ENCODE measurements around the gene SPEM1.

SPEM1 gene

GRCh38 chr17:7425316-7425715 is 5.2 kb downstream of the SPEM1 start, which contains the start of gene SPEM2:
Gene SPEM2 (plus strand): TSS chr17:7425616. CDS start chr17:7425689, 73 bp downstream.
- no peak for TF ChIP-seq CTCF (IDR thresholded peaks at IDR 0.05; ENCODE audit: poor library complexity, severe bottlenecking)
- H3K27ac ChIP-seq (ENCODE audit: poor library complexity, severe bottlenecking): no peak within 1 kb of the TSS
- H3K4me1 ChIP-seq (ENCODE audit: insufficient read depth, poor library complexity, severe bottlenecking): no peaks in the 10 kb centered on the region
- H3K9me3 ChIP-seq (ENCODE audit: severe bottlenecking): no peaks in the 10 kb centered on the region
- no peaks in the 10 kb centered on the region for H3K27me3 ChIP-seq (ENCODE audit: insufficient read depth, poor library complexity, severe bottlenecking)
- no peak for ATAC-seq (ENCODE audit: low read depth)
- no peak for DNase-seq (ENCODE audit: low spot score)
- H3K4me3 ChIP-seq (ENCODE audit: severe bottlenecking): no peak within 1 kb of the TSS
- H3K36me3 ChIP-seq (ENCODE audit: low read depth): no peaks in the 10 kb centered on the region

- H3K36me3 ChIP-seq (ENCODE audit: low read depth): no peaks in the 10 kb centered on the region
- TF ChIP-seq CTCF (IDR thresholded peaks at IDR 0.05; ENCODE audit: poor library complexity, severe bottlenecking): no peak
- no peak overlapping the region for H3K27ac ChIP-seq (ENCODE audit: poor library complexity, severe bottlenecking)
- H3K4me1 ChIP-seq (ENCODE audit: insufficient read depth, poor library complexity, severe bottlenecking): no peaks in the 10 kb centered on the region
- ATAC-seq (ENCODE audit: low read depth) (no peak), DNase-seq (ENCODE audit: low spot score) (no peak)
- no peak overlapping the region for H3K4me3 ChIP-seq (ENCODE audit: severe bottlenecking)
- no peaks in the 10 kb centered on the region for H3K9me3 ChIP-seq (ENCODE audit: severe bottlenecking)
- H3K27me3 ChIP-seq (ENCODE audit: insufficient read depth, poor library complexity, severe bottlenecking): no peaks in the 10 kb centered on the region
These were observed 5.6 kb downstream of the SPEM1 start for GRCh38 chr17:7425756-7426155.

GRCh38 chr17:7426203-7426863 is 6.2 kb downstream of the SPEM1 start:
- H3K27ac ChIP-seq (ENCODE audit: poor library complexity, severe bottlenecking): no peak overlapping the region
- no peak for DNase-seq (ENCODE audit: low spot score)
- H3K27me3 ChIP-seq (ENCODE audit: insufficient read depth, poor library complexity, severe bottlenecking): no peaks in the 10 kb centered on the region
- no peaks in the 10 kb centered on the region for H3K36me3 ChIP-seq (ENCODE audit: low read depth)
- no peaks in the 10 kb centered on the region for H3K9me3 ChIP-seq (ENCODE audit: severe bottlenecking)
- TF ChIP-seq CTCF (IDR thresholded peaks at IDR 0.05; ENCODE audit: poor library complexity, severe bottlenecking): no peak
- H3K4me1 ChIP-seq (ENCODE audit: insufficient read depth, poor library complexity, severe bottlenecking): no peaks in the 10 kb centered on the region
- ATAC-seq (ENCODE audit: low read depth): no peak
- no peak overlapping the region for H3K4me3 ChIP-seq (ENCODE audit: severe bottlenecking)

- H3K4me3 ChIP-seq (ENCODE audit: severe bottlenecking): no peak overlapping the region
- DNase-seq (ENCODE audit: low spot score) (no peak), ATAC-seq (ENCODE audit: low read depth) (no peak)
- H3K27me3 ChIP-seq (ENCODE audit: insufficient read depth, poor library complexity, severe bottlenecking): no peaks in the 10 kb centered on the region
- H3K36me3 ChIP-seq (ENCODE audit: low read depth): no peaks in the 10 kb centered on the region
- no peak for TF ChIP-seq CTCF (IDR thresholded peaks at IDR 0.05; ENCODE audit: poor library complexity, severe bottlenecking)
- H3K27ac ChIP-seq (ENCODE audit: poor library complexity, severe bottlenecking): no peak overlapping the region
- H3K4me1 ChIP-seq (ENCODE audit: insufficient read depth, poor library complexity, severe bottlenecking): no peaks in the 10 kb centered on the region
- H3K9me3 ChIP-seq (ENCODE audit: severe bottlenecking): no peaks in the 10 kb centered on the region
These were observed 6.9 kb downstream of the SPEM1 start for GRCh38 chr17:7426896-7427489.

- Histone ChIP-seq H3K9me3 (ENCODE audit: severe bottlenecking) (no peaks in the 10 kb centered on the region), H3K27me3 (ENCODE audit: insufficient read depth, poor library complexity, severe bottlenecking) (no peaks in the 10 kb centered on the region), H3K27ac (ENCODE audit: poor library complexity, severe bottlenecking) (no peak overlapping the region), H3K4me3 (ENCODE audit: severe bottlenecking) (no peak overlapping the region), H3K4me1 (ENCODE audit: insufficient read depth, poor library complexity, severe bottlenecking) (no peaks in the 10 kb centered on the region), H3K36me3 (ENCODE audit: low read depth) (no peaks in the 10 kb centered on the region)
- no peak for ATAC-seq (ENCODE audit: low read depth)
- TF ChIP-seq CTCF (IDR thresholded peaks at IDR 0.05; ENCODE audit: poor library complexity, severe bottlenecking): no peak
- no peak for DNase-seq (ENCODE audit: low spot score)
These were observed 7.4 kb downstream of the SPEM1 start for GRCh38 chr17:7427549-7427948.

Data from RWPE2 (cell line).